Trophoblast cell (in vitro differentiated cells and primary cell): Measurements from ENCODE around the gene FAM78B.

Source experiments
- DNase-seq, 2 donors: peaks; one replicate each; pipeline ENCODE4 v3.0.0-alpha.2; 2016
- H2AFZ ChIP-seq: 2 replicates; pipeline ENCODE4 v1.6.1; 2013; ENCODE audit warnings: low read length, moderate library complexity, mild to moderate bottlenecking; ENCODE audit not compliant: insufficient read depth, poor library complexity
- H2AK5ac ChIP-seq: 2 replicates; pipeline ENCODE4 v1.6.1; 2013; ENCODE audit warnings: mild to moderate bottlenecking, low read length
- H2BK120ac ChIP-seq: 2 replicates; pipeline ENCODE4 v1.6.1; 2013; ENCODE audit warnings: low read length, mild to moderate bottlenecking, moderate library complexity; ENCODE audit not compliant: insufficient read depth, poor library complexity
- H2BK12ac ChIP-seq: 2 replicates; pipeline ENCODE4 v1.6.1; 2013; ENCODE audit warnings: mild to moderate bottlenecking, low read length, moderate library complexity
- H2BK5ac ChIP-seq: 2 replicates; pipeline ENCODE4 v1.6.1; 2013; ENCODE audit warnings: low read length, low read depth, moderate library complexity, mild to moderate bottlenecking; ENCODE audit not compliant: poor library complexity
- H3K14ac ChIP-seq: 2 replicates; pipeline ENCODE4 v1.6.1; 2013; ENCODE audit warnings: mild to moderate bottlenecking, low read length
- H3K18ac ChIP-seq: 2 replicates; pipeline ENCODE4 v1.6.1; 2013; ENCODE audit warnings: mild to moderate bottlenecking, low read length
- H3K23ac ChIP-seq: 2 replicates; pipeline ENCODE4 v1.6.1; 2013; ENCODE audit warnings: low read length
- H3K27ac ChIP-seq: 2 replicates; pipeline ENCODE4 v1.5.1; 2013; ENCODE audit warnings: low read depth, mild to moderate bottlenecking, inconsistent platforms, low read length, moderate library complexity
- H3K27me3 ChIP-seq: 2 replicates; pipeline ENCODE4 v1.6.1; 2013; ENCODE audit warnings: inconsistent platforms, mild to moderate bottlenecking, low read length, moderate library complexity; ENCODE audit not compliant: insufficient read depth
- H3K36me3 ChIP-seq, 2 experiments: 1 replicate in 1 of 2; 2 replicates in 1 of 2; pipeline ENCODE4 v1.6.1; 2013; ENCODE audit warnings: low read length in 2 of 2, mild to moderate bottlenecking in 2 of 2, moderate library complexity in 1 of 2; ENCODE audit not compliant: insufficient read depth in 2 of 2, control insufficient read depth in 1 of 2
- H3K4ac ChIP-seq: 2 replicates; pipeline ENCODE4 v1.6.1; 2013; ENCODE audit warnings: low read depth, mild to moderate bottlenecking, low read length, moderate library complexity
- H3K4me1 ChIP-seq, 2 experiments: 1 replicate in 1 of 2; 2 replicates in 1 of 2; pipeline ENCODE4 v1.6.1; 2013; ENCODE audit warnings: low read length in 2 of 2, mild to moderate bottlenecking in 2 of 2, moderate library complexity in 1 of 2; ENCODE audit not compliant: insufficient read depth in 2 of 2, control insufficient read depth in 1 of 2
- H3K4me2 ChIP-seq: 2 replicates; pipeline ENCODE4 v1.6.1; 2013; ENCODE audit warnings: inconsistent platforms, mild to moderate bottlenecking, low read length, moderate library complexity
- H3K4me3 ChIP-seq: 2 replicates; pipeline ENCODE4 v1.5.1; 2013; ENCODE audit warnings: mild to moderate bottlenecking, low read depth, low read length, inconsistent platforms
- H3K79me1 ChIP-seq: one replicate; pipeline ENCODE4 v1.6.1; 2013; ENCODE audit warnings: low read length
- H3K79me2 ChIP-seq: 2 replicates; pipeline ENCODE4 v1.6.1; 2013; ENCODE audit warnings: low read length, mild to moderate bottlenecking; ENCODE audit not compliant: control insufficient read depth, insufficient read depth, poor library complexity
- H3K9ac ChIP-seq: 2 replicates; pipeline ENCODE4 v1.6.1; 2013; ENCODE audit warnings: mild to moderate bottlenecking, low read length
- H3K9me3 ChIP-seq: 2 replicates; pipeline ENCODE4 v1.6.1; 2013; ENCODE audit warnings: low read depth, mild to moderate bottlenecking, control low read depth, inconsistent platforms, low read length; ENCODE audit not compliant: insufficient read depth
- H4K12ac ChIP-seq: 2 replicates; pipeline ENCODE4 v1.6.1; 2013; ENCODE audit warnings: low read depth, mild to moderate bottlenecking, low read length, moderate library complexity
- H4K8ac ChIP-seq: 2 replicates; pipeline ENCODE4 v1.6.1; 2013; ENCODE audit warnings: low read depth, mild to moderate bottlenecking, low read length, moderate library complexity
- H4K91ac ChIP-seq: one replicate; pipeline ENCODE4 v1.6.1; 2013; ENCODE audit warnings: low read depth, mild to moderate bottlenecking, low read length, moderate library complexity
- WGBS: extraction: QIAGEN DNeasy Blood & Tissue Kit; methylation state at CpG from one replicate; pipeline ENCODE4 v1.1.7; 2013; ENCODE audit warnings: missing lambda C conversion rate; ENCODE audit not compliant: insufficient read length, insufficient coverage; ENCODE audit errors: extremely low coverage; 5-methylcytosine and 5-hydroxymethylcytosine counted together

FAM78B gene

GRCh38 chr1:166031932-166032571 lies 134.7 kb downstream of the FAM78B start:
- no peaks in the 10 kb centered on the region for H3K36me3 ChIP-seq
- no peak overlapping the region for H2BK120ac ChIP-seq
- no peak overlapping the region for H3K27ac ChIP-seq
- no peak overlapping the region for H3K4me3 ChIP-seq
- no peaks in the 10 kb centered on the region for H3K4me1 ChIP-seq
- H4K91ac ChIP-seq = no peak overlapping the region
- no peak overlapping the region for H2BK5ac ChIP-seq
- H3K9ac ChIP-seq = no peak overlapping the region
- no peaks in the 10 kb centered on the region for H3K27me3 ChIP-seq
- WGBS = no CpG with 5 or more reads among the region's 1 CpG
- no peak overlapping the region for H3K4me2 ChIP-seq
- H2AK5ac ChIP-seq = no peak overlapping the region
- H2BK12ac ChIP-seq = no peak overlapping the region
- H3K14ac ChIP-seq = no peak overlapping the region
- H4K8ac ChIP-seq = no peak overlapping the region
- H3K79me1 ChIP-seq = no peaks in the 10 kb centered on the region
- no peaks in the 10 kb centered on the region for H3K9me3 ChIP-seq
- no peak overlapping the region for H3K4ac ChIP-seq
- no peak overlapping the region for H4K12ac ChIP-seq
- H3K79me2 ChIP-seq = no peaks in the 10 kb centered on the region
- no peak for DNase-seq
- H3K23ac ChIP-seq = no peak overlapping the region
- H3K18ac ChIP-seq = no peak overlapping the region
- H2AFZ ChIP-seq = no peak overlapping the region

GRCh38 chr1:166029196-166029945 lies 137.4 kb downstream of the FAM78B start:
- Histone ChIP-seq H4K91ac (no peak overlapping the region), H3K79me1 (no peaks in the 10 kb centered on the region), H4K12ac (no peak overlapping the region), H3K4me3 (no peak overlapping the region), H2BK12ac (no peak overlapping the region), H3K4ac (no peak overlapping the region), H3K23ac (no peak overlapping the region), H3K9ac (no peak overlapping the region), H3K9me3 (no peaks in the 10 kb centered on the region), H3K18ac (no peak overlapping the region), H3K27me3 (no peaks in the 10 kb centered on the region), H3K27ac (no peak overlapping the region), H3K4me2 (no peak overlapping the region), H2AK5ac (no peak overlapping the region), H3K79me2 (no peaks in the 10 kb centered on the region), H4K8ac (no peak overlapping the region), H2BK120ac (no peak overlapping the region), H2BK5ac (no peak overlapping the region), H2AFZ (no peak overlapping the region), H3K4me1 (no peaks in the 10 kb centered on the region), H3K14ac (no peak overlapping the region), H3K36me3 (no peaks in the 10 kb centered on the region)
- no peak for DNase-seq
- WGBS = no CpG with 5 or more reads among the region's 4 CpGs

GRCh38 chr1:166026555-166026954 lies 140.2 kb downstream of the FAM78B start:
- Histone ChIP-seq H3K9ac (no peak overlapping the region), H2AK5ac (no peak overlapping the region), H3K27me3 (no peaks in the 10 kb centered on the region), H4K12ac (no peak overlapping the region), H3K4me2 (no peak overlapping the region), H3K79me1 (no peaks in the 10 kb centered on the region), H3K79me2 (no peaks in the 10 kb centered on the region), H3K36me3 (no peaks in the 10 kb centered on the region), H3K4me1 (no peaks in the 10 kb centered on the region), H3K4me3 (no peak overlapping the region), H3K14ac (no peak overlapping the region), H2BK12ac (no peak overlapping the region), H3K18ac (no peak overlapping the region), H2AFZ (no peak overlapping the region), H2BK5ac (no peak overlapping the region), H3K4ac (no peak overlapping the region), H3K23ac (no peak overlapping the region), H2BK120ac (no peak overlapping the region), H4K91ac (no peak overlapping the region), H3K27ac (no peak overlapping the region), H4K8ac (no peak overlapping the region), H3K9me3 (no peaks in the 10 kb centered on the region)
- no CpG with 5 or more reads among the region's 1 CpG for WGBS
- DNase-seq = no peak

GRCh38 chr1:166026143-166026542 lies 140.7 kb downstream of the FAM78B start:
- no peak overlapping the region for H3K9ac ChIP-seq
- no peak overlapping the region for H3K4me3 ChIP-seq
- H3K9me3 ChIP-seq = no peaks in the 10 kb centered on the region
- no peaks in the 10 kb centered on the region for H3K79me2 ChIP-seq
- no peak overlapping the region for H2BK5ac ChIP-seq
- no peak overlapping the region for H3K18ac ChIP-seq
- no peak overlapping the region for H3K4me2 ChIP-seq
- H3K27ac ChIP-seq = no peak overlapping the region
- no peaks in the 10 kb centered on the region for H3K4me1 ChIP-seq
- H3K14ac ChIP-seq = no peak overlapping the region
- H4K91ac ChIP-seq = no peak overlapping the region
- H3K23ac ChIP-seq = no peak overlapping the region
- H4K12ac ChIP-seq = no peak overlapping the region
- no peak overlapping the region for H2AFZ ChIP-seq
- H3K36me3 ChIP-seq = no peaks in the 10 kb centered on the region
- H2BK12ac ChIP-seq = no peak overlapping the region
- H3K4ac ChIP-seq = no peak overlapping the region
- H2BK120ac ChIP-seq = no peak overlapping the region
- H3K79me1 ChIP-seq = no peaks in the 10 kb centered on the region
- no peak for DNase-seq
- no peaks in the 10 kb centered on the region for H3K27me3 ChIP-seq
- H2AK5ac ChIP-seq = no peak overlapping the region
- no CpG with 5 or more reads among the region's 2 CpGs for WGBS
- H4K8ac ChIP-seq = no peak overlapping the region
